Measurements from ENCODE around the gene KAT6B.

The KAT6B gene

DNA sequence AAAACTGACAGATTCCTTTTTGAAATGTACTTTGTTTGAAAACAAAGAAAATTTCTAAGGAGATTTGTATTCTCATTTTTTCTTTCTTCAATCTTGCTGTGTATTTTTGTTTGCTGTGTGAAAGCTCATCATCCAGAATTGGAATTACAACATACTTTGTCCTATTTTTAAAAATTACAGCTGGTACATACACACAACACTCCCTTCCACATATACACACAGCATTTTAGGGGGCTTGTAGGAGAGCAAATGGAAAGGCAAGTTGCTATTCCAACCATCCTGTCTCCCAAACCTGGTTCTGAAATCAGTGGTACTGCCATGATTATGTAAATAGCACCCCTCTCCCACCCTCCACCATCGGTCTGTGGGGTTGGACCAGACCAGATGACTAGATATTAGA is 184.0 kb downstream of the KAT6B start:
- DNase-seq (ENCODE audit: low spot score), result no peak
- Histone ChIP-seq H3K27ac (no peak overlapping the region), H3K4me3 (no peak overlapping the region)
- TF ChIP-seq, protein P1, sequence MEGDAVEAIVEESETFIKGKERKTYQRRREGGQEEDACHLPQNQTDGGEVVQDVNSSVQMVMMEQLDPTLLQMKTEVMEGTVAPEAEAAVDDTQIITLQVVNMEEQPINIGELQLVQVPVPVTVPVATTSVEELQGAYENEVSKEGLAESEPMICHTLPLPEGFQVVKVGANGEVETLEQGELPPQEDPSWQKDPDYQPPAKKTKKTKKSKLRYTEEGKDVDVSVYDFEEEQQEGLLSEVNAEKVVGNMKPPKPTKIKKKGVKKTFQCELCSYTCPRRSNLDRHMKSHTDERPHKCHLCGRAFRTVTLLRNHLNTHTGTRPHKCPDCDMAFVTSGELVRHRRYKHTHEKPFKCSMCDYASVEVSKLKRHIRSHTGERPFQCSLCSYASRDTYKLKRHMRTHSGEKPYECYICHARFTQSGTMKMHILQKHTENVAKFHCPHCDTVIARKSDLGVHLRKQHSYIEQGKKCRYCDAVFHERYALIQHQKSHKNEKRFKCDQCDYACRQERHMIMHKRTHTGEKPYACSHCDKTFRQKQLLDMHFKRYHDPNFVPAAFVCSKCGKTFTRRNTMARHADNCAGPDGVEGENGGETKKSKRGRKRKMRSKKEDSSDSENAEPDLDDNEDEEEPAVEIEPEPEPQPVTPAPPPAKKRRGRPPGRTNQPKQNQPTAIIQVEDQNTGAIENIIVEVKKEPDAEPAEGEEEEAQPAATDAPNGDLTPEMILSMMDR (IDR thresholded peaks at IDR 0.05), result no peak

DNA sequence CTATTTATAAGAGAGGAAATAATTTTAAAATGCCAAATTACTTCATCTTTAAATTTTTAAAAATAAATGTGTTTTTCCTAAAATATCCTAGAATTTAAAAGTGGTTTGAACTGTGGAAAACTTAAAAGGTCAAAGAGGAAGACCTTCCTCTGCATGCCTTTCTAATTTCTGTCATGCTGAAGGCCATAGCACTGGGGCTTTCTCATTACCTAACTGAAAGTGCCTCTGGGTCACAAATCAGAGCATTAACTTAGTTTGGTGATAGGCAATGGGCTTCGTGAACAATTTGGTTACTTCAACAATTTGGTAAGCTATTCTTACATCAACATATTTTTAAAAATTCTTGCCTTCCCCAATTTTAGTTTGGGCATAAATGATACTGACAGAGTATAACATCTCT is 184.8 kb downstream of the KAT6B start:
- DNase-seq (ENCODE audit: low spot score), result no peak
- TF ChIP-seq, protein P1 (IDR thresholded peaks at IDR 0.05), result no peak
- Histone ChIP-seq H3K4me3 (no peak overlapping the region), H3K27ac (no peak overlapping the region)

DNA sequence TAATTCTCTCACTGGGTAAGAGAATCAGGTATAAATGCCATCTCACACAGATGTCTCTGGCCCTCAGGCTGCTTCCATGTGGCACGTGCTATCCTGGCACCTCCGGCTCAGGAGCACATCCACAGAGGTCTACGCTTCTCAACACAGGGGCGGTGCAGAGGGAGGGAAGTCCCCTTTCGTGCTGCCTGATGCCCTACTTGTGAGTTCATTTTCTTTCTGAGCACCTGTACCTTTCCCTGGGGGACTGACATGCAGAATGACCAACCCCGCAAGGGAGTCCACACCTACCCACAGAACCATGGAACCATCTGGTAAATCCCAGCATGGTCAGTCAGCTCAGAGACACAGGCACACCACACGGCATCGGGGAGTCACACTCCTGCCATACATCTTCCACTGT is 186.1 kb downstream of the KAT6B start:
- DNase-seq (ENCODE audit: low spot score), result no peak
- Histone ChIP-seq H3K27ac (no peak overlapping the region), H3K4me3 (no peak overlapping the region)
- TF ChIP-seq, protein P1 (IDR thresholded peaks at IDR 0.05), result no peak

DNA sequence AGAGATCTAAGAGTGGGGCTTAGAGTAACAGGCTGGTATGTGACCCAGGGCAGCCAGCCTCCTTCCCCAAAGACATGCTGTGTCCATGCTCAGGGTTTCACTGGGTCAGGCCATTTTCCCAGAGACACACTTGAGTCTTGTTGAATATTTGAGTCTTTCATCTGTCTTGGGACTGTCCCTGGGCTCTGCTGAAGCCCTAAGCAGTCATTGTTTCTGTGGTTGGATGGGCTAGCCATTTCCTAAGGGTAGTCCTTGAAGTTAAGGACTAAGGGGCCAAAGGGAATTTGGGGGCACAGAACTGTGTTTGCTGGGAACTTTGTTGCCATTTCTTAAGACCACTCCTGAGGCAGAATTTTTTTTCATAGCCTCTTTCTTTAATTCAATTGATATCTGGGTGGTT is 186.6 kb downstream of the KAT6B start:
- Histone ChIP-seq H3K27ac (no peak overlapping the region), H3K4me3 (no peak overlapping the region)
- DNase-seq (ENCODE audit: low spot score), result no peak
- TF ChIP-seq, protein P1 (IDR thresholded peaks at IDR 0.05), result no peak

DNA sequence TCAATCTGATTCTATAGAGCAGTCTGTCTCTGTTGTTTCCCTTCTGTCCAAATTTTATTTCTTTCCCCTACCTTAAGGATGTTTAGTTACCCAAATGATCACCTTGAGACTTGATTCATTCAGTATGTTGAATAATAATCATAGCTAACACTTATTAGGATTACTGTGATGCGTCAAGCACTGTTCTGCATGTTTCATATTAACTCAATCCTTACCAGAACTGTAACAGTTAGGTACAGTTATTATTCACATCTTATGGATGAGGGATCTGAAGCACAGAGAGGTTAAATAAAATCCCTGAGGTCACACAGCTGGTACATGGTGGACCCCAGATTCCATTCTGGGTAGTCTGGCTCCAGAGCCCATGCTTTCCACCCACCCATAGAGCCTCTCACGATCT is 187.1 kb downstream of the KAT6B start:
- DNase-seq (ENCODE audit: low spot score), result no peak
- Histone ChIP-seq H3K4me3 (no peak overlapping the region), H3K27ac (no peak overlapping the region)
- TF ChIP-seq, protein P1 (IDR thresholded peaks at IDR 0.05), result no peak

DNA sequence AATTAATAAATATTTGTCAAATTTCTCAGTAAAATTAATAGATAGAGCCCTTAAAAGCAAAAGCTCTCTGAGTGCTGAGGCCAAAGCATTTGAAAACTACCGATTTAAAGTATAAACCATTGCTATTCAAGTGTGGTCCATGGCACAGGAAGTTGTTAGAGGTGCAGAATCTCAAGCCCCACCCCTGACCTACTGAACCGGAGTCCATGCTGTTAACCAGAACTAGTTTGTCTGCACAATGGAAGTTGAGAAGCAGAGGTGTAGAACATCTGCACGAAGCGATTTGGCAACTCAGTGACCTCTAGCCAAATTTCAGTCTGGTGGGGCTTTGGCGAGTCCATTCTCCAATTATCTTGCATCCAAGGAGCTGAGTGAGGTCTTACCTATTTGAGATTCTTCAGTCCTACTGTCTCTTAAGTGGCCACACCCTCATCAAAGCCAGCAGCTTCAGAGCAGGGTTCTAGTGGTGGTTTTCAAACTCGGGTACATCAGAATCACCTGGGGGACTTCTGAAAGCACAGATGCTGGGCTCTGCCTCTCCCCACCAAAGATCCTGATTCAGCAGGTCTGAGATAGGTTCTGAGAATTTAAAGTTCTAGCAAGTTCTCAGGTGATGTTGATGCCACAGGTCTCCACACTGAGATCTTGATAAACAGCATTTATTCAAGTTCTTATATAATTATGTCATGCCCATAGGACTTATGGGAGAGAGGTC is 188.3 kb downstream of the KAT6B start:
- H3K27ac ChIP-seq, result no peak overlapping the region
- no peak for DNase-seq (ENCODE audit: low spot score)
- TF ChIP-seq, protein P1 (IDR thresholded peaks at IDR 0.05), result no peak
- H3K4me3 ChIP-seq, result no peak overlapping the region

DNA sequence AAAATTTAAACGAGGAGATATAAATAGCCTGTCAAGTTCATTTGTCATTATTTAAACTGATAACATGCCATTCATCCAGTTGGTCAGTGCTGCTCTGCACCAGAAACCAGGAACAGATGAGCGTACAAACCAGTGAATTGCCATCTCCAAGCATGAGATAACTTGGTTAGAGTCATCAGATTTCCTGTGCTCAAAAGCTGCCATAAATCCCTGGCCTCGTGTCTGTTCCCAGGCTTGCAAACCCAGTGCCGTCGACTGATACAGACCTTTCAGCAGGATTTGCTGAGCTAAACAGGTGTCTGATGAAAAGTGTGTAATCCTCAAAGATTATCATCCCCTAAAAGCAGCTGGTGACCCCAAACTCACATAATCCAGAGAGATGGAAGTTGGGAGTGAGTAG is 189.0 kb downstream of the KAT6B start:
- H3K27ac ChIP-seq, result no peak overlapping the region
- TF ChIP-seq, protein P1 (IDR thresholded peaks at IDR 0.05), result no peak
- no peak for DNase-seq (ENCODE audit: low spot score)

More for the DNA sequence above, 189.0 kb downstream of the KAT6B start:
- no peak overlapping the region for H3K4me3 ChIP-seq

Measured in coronary artery (tissue), 2 donors.